GM20000 (cell line): ENCODE measurements around the gene GIMAP4.
"Not testable (repeated sequence)": the region's sequence is repeated elsewhere in the genome, so short reads cannot be mapped to it uniquely, and the experiment has no call there.

ENCODE experiments used
- DNase-seq: peaks from one replicate; pipeline ENCODE4 v3.0.0; 2012; ENCODE audit warnings: low spot score
- TF ChIP-seq, protein P1 (sequence below): IDR thresholded peaks from 2 replicates; pipeline ENCODE4 v1.5.1; 2012; ENCODE audit warnings: mild to moderate bottlenecking, control low read depth; ENCODE audit errors: extremely low read depth, missing control alignments

GIMAP4 gene

DNA sequence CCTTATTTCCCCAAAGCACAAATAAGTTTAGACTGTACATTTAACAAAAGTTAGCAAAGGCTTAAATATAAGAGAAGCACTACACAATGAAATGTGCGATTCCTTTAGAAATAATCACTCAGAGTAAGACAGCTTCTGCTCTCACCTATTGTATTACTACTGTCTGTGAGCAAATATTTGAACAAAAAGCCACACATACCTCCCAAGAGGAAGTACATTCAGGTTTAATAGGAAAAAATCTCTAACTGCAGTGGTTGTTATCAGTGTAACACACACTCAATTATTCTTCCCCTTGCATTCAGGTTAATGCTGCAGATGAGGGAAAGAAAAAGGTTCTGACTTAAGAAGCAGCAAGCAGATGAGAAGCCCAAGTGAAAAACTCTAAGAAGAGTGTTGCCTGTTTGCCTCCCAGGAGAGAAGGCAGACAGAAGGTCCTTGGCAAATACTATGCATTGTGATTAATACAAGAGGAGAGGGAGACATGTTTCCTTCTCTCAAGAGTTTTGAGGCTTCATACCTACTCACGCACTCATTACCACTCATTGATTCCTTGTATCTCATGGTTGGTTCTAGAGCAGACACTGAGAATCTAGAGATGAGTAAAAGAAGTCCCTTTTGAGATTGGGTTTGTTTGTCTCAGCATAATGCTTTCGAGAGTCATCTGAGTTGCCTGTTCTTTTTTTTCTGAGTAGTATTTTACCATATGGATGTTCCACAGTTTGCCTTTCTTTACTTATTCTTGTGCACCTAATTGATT lies 13.6 kb downstream of the GIMAP4 start:
- TF ChIP-seq, protein P1, sequence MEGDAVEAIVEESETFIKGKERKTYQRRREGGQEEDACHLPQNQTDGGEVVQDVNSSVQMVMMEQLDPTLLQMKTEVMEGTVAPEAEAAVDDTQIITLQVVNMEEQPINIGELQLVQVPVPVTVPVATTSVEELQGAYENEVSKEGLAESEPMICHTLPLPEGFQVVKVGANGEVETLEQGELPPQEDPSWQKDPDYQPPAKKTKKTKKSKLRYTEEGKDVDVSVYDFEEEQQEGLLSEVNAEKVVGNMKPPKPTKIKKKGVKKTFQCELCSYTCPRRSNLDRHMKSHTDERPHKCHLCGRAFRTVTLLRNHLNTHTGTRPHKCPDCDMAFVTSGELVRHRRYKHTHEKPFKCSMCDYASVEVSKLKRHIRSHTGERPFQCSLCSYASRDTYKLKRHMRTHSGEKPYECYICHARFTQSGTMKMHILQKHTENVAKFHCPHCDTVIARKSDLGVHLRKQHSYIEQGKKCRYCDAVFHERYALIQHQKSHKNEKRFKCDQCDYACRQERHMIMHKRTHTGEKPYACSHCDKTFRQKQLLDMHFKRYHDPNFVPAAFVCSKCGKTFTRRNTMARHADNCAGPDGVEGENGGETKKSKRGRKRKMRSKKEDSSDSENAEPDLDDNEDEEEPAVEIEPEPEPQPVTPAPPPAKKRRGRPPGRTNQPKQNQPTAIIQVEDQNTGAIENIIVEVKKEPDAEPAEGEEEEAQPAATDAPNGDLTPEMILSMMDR = no peak
- no peak for DNase-seq

DNA sequence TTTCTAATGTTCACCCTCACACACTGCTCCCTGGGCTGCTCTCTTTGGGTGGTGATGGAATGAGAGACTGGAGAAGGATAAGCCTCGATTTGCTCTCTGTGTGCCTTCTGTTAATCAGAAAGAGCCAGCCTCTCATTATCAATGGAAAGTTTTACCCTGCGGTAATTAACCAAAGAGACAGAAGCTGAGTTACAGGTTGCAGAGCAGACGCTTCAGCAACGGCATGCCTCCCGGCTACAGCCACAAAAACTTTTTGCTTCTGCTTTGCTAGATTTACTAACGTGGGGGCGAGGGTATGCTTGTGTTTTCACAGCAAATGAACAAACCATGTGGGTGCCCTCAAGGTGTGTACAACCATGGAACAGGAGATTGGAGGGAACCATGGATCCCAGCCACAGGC lies 18.0 kb downstream of the GIMAP4 start:
- TF ChIP-seq, protein P1 = no peak
- no peak for DNase-seq

DNA sequence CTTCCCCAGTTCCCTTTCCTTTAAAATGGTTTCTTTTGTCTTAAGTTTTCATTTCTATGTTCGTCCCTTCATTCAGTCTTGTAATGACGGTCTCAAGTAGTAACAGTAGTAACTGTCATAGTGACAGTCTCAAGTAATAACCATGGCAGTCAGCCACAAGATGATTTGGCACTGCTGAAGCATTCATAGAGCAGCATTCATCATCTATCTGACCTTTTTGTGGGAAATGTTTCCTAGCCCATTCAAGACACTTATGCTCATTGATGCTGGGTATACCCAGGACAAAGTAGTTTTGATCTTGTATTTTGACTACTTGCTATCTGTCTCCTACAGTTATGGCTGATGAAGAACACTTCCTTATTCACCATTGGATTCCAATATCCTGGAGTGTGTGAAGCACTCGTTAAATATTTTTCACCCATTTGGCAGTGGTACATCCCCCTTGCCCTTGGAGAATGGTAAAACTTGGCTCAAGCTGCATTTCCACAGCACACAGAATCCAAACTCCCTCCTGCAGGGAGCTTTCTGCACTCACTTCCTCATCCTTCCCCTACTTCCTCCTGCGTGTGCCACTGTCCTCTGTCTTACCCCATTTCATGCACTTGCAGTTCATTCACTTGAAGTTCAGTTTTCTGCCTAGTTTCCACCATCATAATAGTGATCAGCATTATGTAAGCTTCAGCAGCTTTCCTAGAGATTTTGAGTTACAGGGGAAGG lies 19.0 kb downstream of the GIMAP4 start:
- no peak for DNase-seq

GRCh38 chr7:150586785-150587152 lies 19.6 kb downstream of the GIMAP4 start:
- DNase-seq = no peak
- TF ChIP-seq, protein P1 = no peak

More for the DNA sequence above, 19.0 kb downstream of the GIMAP4 start:
- TF ChIP-seq, protein P1 = no peak

DNA sequence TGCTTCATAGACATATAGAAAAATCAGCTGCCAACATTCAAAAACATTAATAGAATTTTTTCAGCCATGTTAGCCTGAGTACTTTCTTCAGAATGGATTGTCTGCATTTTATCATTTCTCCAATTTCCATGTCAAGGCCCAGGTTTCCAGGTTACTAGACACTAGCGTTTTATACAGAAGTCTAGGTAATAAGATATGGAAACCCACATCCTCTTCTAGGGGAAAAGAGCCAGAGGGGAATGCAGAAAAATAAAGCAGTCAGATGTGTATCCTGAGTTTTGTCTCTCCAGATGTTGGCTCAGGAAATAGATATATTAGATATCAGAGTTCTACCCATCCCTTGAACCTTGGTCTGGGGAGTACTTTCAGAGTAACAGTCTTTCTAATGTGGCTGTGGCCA lies 20.4 kb downstream of the GIMAP4 start:
- TF ChIP-seq, protein P1 = no peak
- DNase-seq = no peak

- no peak for DNase-seq
- TF ChIP-seq, protein P1 = no peak
Observed at GRCh38 chr7:150594805-150595204, 27.6 kb downstream of the GIMAP4 start.

DNA sequence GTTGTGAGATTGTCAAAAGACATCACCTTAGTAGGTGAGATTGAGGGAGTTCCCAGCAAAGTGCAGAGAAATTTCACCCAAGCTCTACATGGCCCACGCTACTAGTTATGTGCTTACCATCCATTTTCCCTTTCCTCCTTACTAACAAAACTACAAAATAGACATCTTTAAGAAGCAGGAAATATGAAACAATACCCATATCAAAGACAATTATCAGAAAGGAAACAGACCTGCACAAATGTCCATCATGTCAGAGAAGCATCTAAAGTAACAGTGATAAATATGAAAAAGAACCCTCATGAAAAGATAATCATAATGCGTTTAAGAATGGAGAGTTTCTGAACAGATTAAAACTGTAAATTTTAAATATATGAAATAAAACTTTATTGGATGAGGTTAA lies 28.2 kb downstream of the GIMAP4 start:
- TF ChIP-seq, protein P1 = no peak
- DNase-seq = no peak

GRCh38 chr7:150603600-150603999 lies 36.4 kb downstream of the GIMAP4 start:
- not testable (repeated sequence) for DNase-seq
